HCT116 (cell line): Measurements from ENCODE around the gene RABGGTA. TPM values are rescaled to one million over a fixed set of nuclear protein-coding genes. Genes with fewer than 3 reads are reported as not detected.

Experiments used
- ATAC-seq: fragments of 200-7000 bp; cut with Tn5 transposase; 2 replicates; pipeline ENCODE4 v1.9.1; 2020; ENCODE audit warnings: mild to moderate bottlenecking, moderate library complexity
- BruUV-seq: library from RNA; stranded (reverse); fragments of 400-500 nt; replicated peaks from 2 replicates; lab custom pipeline; 2021; lab: Mats Ljungman, UMichigan
- CTCF ChIA-PET: fragments of 300-600 bp; sonication (Branson Sonifier 250); formaldehyde crosslinking; loops from one replicate; lab custom pipeline; 2021; ENCODE audit warnings: antibody characterized with exemption; lab: Charles Lee
- POLR2A ChIA-PET: fragments of 300-600, 350-600 bp; sonication (Branson Sonifier 250); formaldehyde crosslinking; loops from one replicate; lab custom pipeline; 2021; ENCODE audit warnings: antibody characterized with exemption; lab: Charles Lee
- RAD21 ChIA-PET, 2 experiments: fragments of 300-600 bp; sonication (Branson Sonifier 250); formaldehyde crosslinking; loops; one replicate each; lab custom pipeline; 2023; ENCODE audit warnings: low total read pairs in 2 of 2; ENCODE audit not compliant: uncharacterized antibody in 2 of 2, unreplicated experiment in 2 of 2, low non-redundant PET in 1 of 2; lab: Charles Lee
- DNase-seq: peaks from one replicate; pipeline ENCODE4 v3.0.0-alpha.2; 2010; ENCODE audit warnings: low read depth, low spot score
- H2AFZ ChIP-seq: fragments of 200-600 bp; shearing (Covaris generic), sonication (generic); 2 replicates; pipeline ENCODE4 v1.6.1; 2017; ENCODE audit warnings: low read depth, mixed run types, mixed read lengths, antibody characterized with exemption, low read length; ENCODE audit not compliant: poor library complexity, severe bottlenecking
- H3K27ac ChIP-seq: 2 replicates; pipeline ENCODE4 v1.5.1; 2012; ENCODE audit warnings: low read depth, low read length
- H3K27me3 ChIP-seq: fragments of 200-600 bp; sonication (generic); 2 replicates; pipeline ENCODE4 v1.6.1; 2016; ENCODE audit warnings: mixed run types, low read length, mixed read lengths; ENCODE audit not compliant: insufficient read depth
- H3K36me3 ChIP-seq, 2 experiments: fragments of 200-500 bp in 1 of 2; fragments of 200-600 bp in 1 of 2; sonication (Bioruptor generic) in 1 of 2; sonication (generic) in 1 of 2; 2 replicates each; pipeline versions ENCODE4 v1.5.1 to v1.6.1; 2014 to 2016; ENCODE audit warnings: low read length in 2 of 2, inconsistent platforms in 1 of 2, mixed read lengths in 1 of 2, mixed run types in 1 of 2; ENCODE audit not compliant: insufficient read depth in 2 of 2, control insufficient read depth in 1 of 2
- H3K4me1 ChIP-seq, 2 experiments: fragments of 200-600 bp in 1 of 2; sonication (generic) in 1 of 2; 2 replicates each; pipeline versions ENCODE4 v1.5.1 to v1.6.1; 2012 to 2017; ENCODE audit warnings: low read length in 2 of 2, inconsistent platforms in 1 of 2, mild to moderate bottlenecking in 1 of 2, mixed read lengths in 1 of 2, mixed run types in 1 of 2, moderate library complexity in 1 of 2; ENCODE audit not compliant: insufficient read depth in 2 of 2, control insufficient read depth in 1 of 2
- H3K4me2 ChIP-seq: fragments of 200-600 bp; sonication (generic); 2 replicates; pipeline ENCODE4 v1.6.1; 2017; ENCODE audit warnings: mixed run types, low read length, mixed read lengths
- H3K4me3 ChIP-seq, 2 experiments: fragments of 200-600 bp in 1 of 2; sonication (generic) in 1 of 2; replicated peaks in 1 of 2; 2 replicates each; pipeline ENCODE4 v1.5.1; 2011 to 2016; ENCODE audit warnings: low read length in 2 of 2, control low read depth in 1 of 2, low read depth in 1 of 2, mild to moderate bottlenecking in 1 of 2, mixed read lengths in 1 of 2, mixed run types in 1 of 2
- H3K79me2 ChIP-seq: fragments of 200-600 bp; sonication (generic); 2 replicates; pipeline ENCODE4 v1.6.1; 2017; ENCODE audit warnings: mild to moderate bottlenecking, mixed run types, low read length, moderate library complexity, mixed read lengths; ENCODE audit not compliant: insufficient read depth
- H3K9ac ChIP-seq: fragments of 200-600 bp; sonication (generic); 2 replicates; pipeline ENCODE4 v1.6.1; 2016; ENCODE audit warnings: low read length, mixed read lengths
- H3K9me2 ChIP-seq: fragments of 200-600 bp; sonication (generic), shearing (Covaris generic); 2 replicates; pipeline ENCODE4 v1.6.1; 2017; ENCODE audit warnings: mixed run types, mild to moderate bottlenecking, moderate library complexity; ENCODE audit not compliant: insufficient read depth
- H3K9me3 ChIP-seq, 2 experiments: fragments of 200-500 bp in 1 of 2; fragments of 200-600 bp in 1 of 2; sonication (Bioruptor generic) in 1 of 2; sonication (generic) in 1 of 2; 2 replicates each; pipeline ENCODE4 v1.6.1; 2014 to 2017; ENCODE audit warnings: low read length in 2 of 2, mixed read lengths in 2 of 2, inconsistent platforms in 1 of 2, low read depth in 1 of 2, mild to moderate bottlenecking in 1 of 2, mixed run types in 1 of 2, moderate library complexity in 1 of 2; ENCODE audit not compliant: control insufficient read depth in 1 of 2, insufficient read depth in 1 of 2
- H4K20me1 ChIP-seq: fragments of 200-600 bp; sonication (generic), shearing (Covaris generic); 2 replicates; pipeline ENCODE4 v1.6.1; 2017; ENCODE audit warnings: mixed run types, mild to moderate bottlenecking, moderate library complexity; ENCODE audit not compliant: insufficient read depth
- CBX3 ChIP-seq: IDR thresholded peaks from 2 replicates; pipeline ENCODE4 v1.6.1; 2012; ENCODE audit warnings: low read depth
- CEBPB ChIP-seq: IDR thresholded peaks from 2 replicates; pipeline ENCODE4 v1.6.1; 2012; ENCODE audit warnings: low read depth
- EGR1 ChIP-seq: IDR thresholded peaks from 2 replicates; pipeline ENCODE4 v1.6.1; 2012; ENCODE audit warnings: low read depth
- EZH2 ChIP-seq: fragments of 200-600 bp; sonication (generic); IDR thresholded peaks from 2 replicates; pipeline ENCODE4 v1.6.1; 2017; ENCODE audit warnings: antibody characterized with exemption, mixed run types
- EZH2phosphoT487 ChIP-seq: fragments of 200-600 bp; IDR thresholded peaks from 2 replicates; pipeline ENCODE4 v1.6.1; 2018; ENCODE audit warnings: antibody characterized with exemption, borderline replicate concordance
- FOSL1 ChIP-seq: IDR thresholded peaks from 2 replicates; pipeline ENCODE4 v1.6.1; 2012; ENCODE audit warnings: low read depth
- JUND ChIP-seq: IDR thresholded peaks from 2 replicates; pipeline ENCODE4 v1.6.1; 2012
- POLR2A ChIP-seq: IDR thresholded peaks from 2 replicates; pipeline ENCODE4 v1.7.0; 2011; ENCODE audit warnings: borderline replicate concordance; ENCODE audit not compliant: insufficient read depth, insufficient read length; ENCODE audit errors: extremely low read depth
- POLR2AphosphoS5 ChIP-seq: IDR thresholded peaks from 2 replicates; pipeline ENCODE4 v1.6.1; 2011; ENCODE audit warnings: mild to moderate bottlenecking, low read depth, low read length, moderate library complexity
- RAD21 ChIP-seq: IDR thresholded peaks from 2 replicates; pipeline ENCODE4 v1.6.1; 2012; ENCODE audit warnings: low read depth, mild to moderate bottlenecking
- SIN3A ChIP-seq: IDR thresholded peaks from 2 replicates; pipeline ENCODE4 v1.6.1; 2012; ENCODE audit warnings: low read depth
- SP1 ChIP-seq: IDR thresholded peaks from 2 replicates; pipeline ENCODE4 v1.6.1; 2012; ENCODE audit warnings: low read depth
- SRF ChIP-seq: IDR thresholded peaks from 2 replicates; pipeline ENCODE4 v1.6.1; 2012; ENCODE audit warnings: low read depth
- TCF7L2 ChIP-seq: IDR thresholded peaks from 2 replicates; pipeline ENCODE4 v1.7.0; 2011; ENCODE audit warnings: borderline replicate concordance, inconsistent platforms; ENCODE audit not compliant: insufficient read depth, insufficient read length; ENCODE audit errors: extremely low read depth
- YY1 ChIP-seq: IDR thresholded peaks from 2 replicates; pipeline ENCODE4 v1.6.1; 2011; ENCODE audit warnings: low read length, low read depth, moderate library complexity, mild to moderate bottlenecking; ENCODE audit not compliant: insufficient replicate concordance; ENCODE audit errors: extremely low read depth
- ZNF274 ChIP-seq: fragments of 200-500 bp; sonication (Bioruptor generic); IDR thresholded peaks from 2 replicates; pipeline ENCODE4 v1.6.1; 2014; ENCODE audit warnings: mild to moderate bottlenecking, low read depth, low read length, inconsistent platforms
- intact Hi-C: fragments of 100-400 bp; cut with micrococcal nuclease; formaldehyde crosslinking; loops from 2 replicates; pipeline ENCODE4 v1.10.0; 2022
- total RNA-seq: library from RNA; stranded (reverse); gene quantifications from one replicate; pipeline ENCODE4 v1.2.1, GENCODE V29; 2021; ENCODE audit not compliant: unreplicated experiment
- TF ChIP-seq, protein P1 (sequence below): IDR thresholded peaks from 2 replicates; pipeline ENCODE4 v1.6.1; 2012
- TF ChIP-seq, protein P2 (sequence below), 3 experiments: fragments of 200-600 bp in 1 of 3; sonication (generic) in 1 of 3; IDR thresholded peaks in 2 of 3; conservative IDR thresholded peaks in 1 of 3; 2 replicates each; pipeline ENCODE4 v1.5.1; 2012 to 2017; ENCODE audit warnings: low read depth in 2 of 3, low read length in 2 of 3, antibody characterized with exemption in 1 of 3, borderline replicate concordance in 1 of 3, control low read depth in 1 of 3, mild to moderate bottlenecking in 1 of 3, mixed read lengths in 1 of 3, mixed run types in 1 of 3, moderate library complexity in 1 of 3; ENCODE audit not compliant: insufficient read depth in 1 of 3
- TF ChIP-seq, protein P3 (sequence below): IDR thresholded peaks from 2 replicates; pipeline ENCODE4 v1.6.1; 2012

Gene RABGGTA
- total RNA-seq, 1 experiment from 2014 or later: 40.8 TPM

DNA sequence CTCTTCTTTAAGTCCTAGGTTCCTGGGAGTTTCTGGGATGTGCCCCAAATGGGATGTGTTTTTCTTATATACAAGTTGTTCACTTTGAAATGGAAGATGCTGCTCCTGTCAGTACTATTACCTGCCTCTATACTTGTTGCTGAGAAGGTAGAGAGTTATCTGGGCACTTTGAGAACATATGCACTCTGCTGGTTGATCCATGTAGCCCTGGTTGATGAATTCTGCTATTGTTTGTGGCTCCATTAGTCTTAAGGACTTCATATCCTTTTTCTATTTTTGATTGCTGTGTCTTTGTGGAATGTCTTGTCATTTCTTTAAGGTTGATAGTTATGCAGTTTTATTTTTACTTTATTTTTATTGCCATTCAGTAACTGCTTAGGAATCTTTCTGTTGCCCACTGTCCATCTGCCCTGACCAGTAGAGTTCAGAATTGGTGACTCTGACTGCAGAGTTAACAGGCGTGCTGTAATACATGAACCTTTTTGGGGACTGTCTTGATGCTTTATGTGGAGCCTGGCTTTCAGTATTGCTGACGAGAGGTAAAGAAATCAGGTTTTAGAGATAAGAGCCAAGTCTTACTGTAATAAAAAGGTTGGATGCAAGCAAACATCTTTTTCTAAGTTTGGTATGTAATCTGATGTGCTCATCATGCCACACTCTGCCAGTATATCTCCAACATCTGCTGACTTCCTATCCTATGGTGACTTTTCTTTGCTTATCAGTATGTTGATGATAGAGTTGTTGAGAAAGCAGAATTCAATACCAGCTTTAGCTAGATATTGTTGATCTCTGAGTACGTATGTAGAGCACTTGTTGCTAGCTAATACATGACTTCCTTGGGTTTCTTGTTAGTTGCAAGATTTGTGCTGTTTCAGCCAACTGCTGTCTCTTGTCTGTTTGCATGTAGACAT, 37.0 kb downstream of the RABGGTA start:
- Histone ChIP-seq H3K4me1 (peaks cover 14 to 32% of the 10 kb centered on the region in 2 experiments), H3K27ac (no peak overlapping the region), H3K79me2 (peaks cover 57% of the 10 kb centered on the region), H2AFZ (no peak overlapping the region), H3K4me2 (peak overlapping the region; percentile 89; the same call in 1 of the 2 replicates), H3K36me3 (peaks cover 33 to 41% of the 10 kb centered on the region in 2 experiments; a peak in 3 of 4 replicates), H3K9ac (no peak overlapping the region), H4K20me1 (no peaks in the 10 kb centered on the region), H3K27me3 (no peaks in the 10 kb centered on the region), H3K9me3 (no peaks in the 10 kb centered on the region), H3K4me3 (no peak overlapping the region), H3K9me2 (no peaks in the 10 kb centered on the region)
- ChIA-PET CTCF (interaction anchor here (1.0 to 2.1 kb wide), 2 partner anchors 8 to 125 kb away, joined by 3 to 10 read pairs; partner anchors contain the start of gene TINF2), POLR2A (interaction anchor here (2.0 kb wide), 1 partner anchor 8 kb away, joined by 11 read pairs; the partner anchor contains the start of gene TINF2), RAD21 (no interaction called here)
- DNase-seq (no peak), ATAC-seq (no peak)
- intact Hi-C loops: no loop called here
- no TSS peak for BruUV-seq
- TF ChIP-seq, protein P1, sequence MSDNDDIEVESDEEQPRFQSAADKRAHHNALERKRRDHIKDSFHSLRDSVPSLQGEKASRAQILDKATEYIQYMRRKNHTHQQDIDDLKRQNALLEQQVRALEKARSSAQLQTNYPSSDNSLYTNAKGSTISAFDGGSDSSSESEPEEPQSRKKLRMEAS: no peak
- TF ChIP-seq SIN3A: no peak
- TF ChIP-seq, protein P2, sequence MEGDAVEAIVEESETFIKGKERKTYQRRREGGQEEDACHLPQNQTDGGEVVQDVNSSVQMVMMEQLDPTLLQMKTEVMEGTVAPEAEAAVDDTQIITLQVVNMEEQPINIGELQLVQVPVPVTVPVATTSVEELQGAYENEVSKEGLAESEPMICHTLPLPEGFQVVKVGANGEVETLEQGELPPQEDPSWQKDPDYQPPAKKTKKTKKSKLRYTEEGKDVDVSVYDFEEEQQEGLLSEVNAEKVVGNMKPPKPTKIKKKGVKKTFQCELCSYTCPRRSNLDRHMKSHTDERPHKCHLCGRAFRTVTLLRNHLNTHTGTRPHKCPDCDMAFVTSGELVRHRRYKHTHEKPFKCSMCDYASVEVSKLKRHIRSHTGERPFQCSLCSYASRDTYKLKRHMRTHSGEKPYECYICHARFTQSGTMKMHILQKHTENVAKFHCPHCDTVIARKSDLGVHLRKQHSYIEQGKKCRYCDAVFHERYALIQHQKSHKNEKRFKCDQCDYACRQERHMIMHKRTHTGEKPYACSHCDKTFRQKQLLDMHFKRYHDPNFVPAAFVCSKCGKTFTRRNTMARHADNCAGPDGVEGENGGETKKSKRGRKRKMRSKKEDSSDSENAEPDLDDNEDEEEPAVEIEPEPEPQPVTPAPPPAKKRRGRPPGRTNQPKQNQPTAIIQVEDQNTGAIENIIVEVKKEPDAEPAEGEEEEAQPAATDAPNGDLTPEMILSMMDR (IDR thresholded peaks at IDR 0.05 in 2 of 3, conservative IDR thresholded peaks at IDR 0.05 in 1 of 3; ENCODE audit: borderline replicate concordance in 1 of 3, insufficient read depth in 1 of 3, low read depth in 2 of 3, low read length in 2 of 3): no peak
- no peak for TF ChIP-seq CBX3
- TF ChIP-seq POLR2A: no peak
- no peak for TF ChIP-seq POLR2AphosphoS5
- no peak for TF ChIP-seq JUND
- TF ChIP-seq SP1: no peak
- no peak for TF ChIP-seq YY1
- no peak for TF ChIP-seq FOSL1
- no peak for TF ChIP-seq ZNF274
- TF ChIP-seq TCF7L2: no peak
- no peak for TF ChIP-seq CEBPB
- no peak for TF ChIP-seq EZH2
- no peak for TF ChIP-seq EGR1
- no peak for TF ChIP-seq SRF
- no peak for TF ChIP-seq RAD21
- no peak for TF ChIP-seq EZH2phosphoT487
- TF ChIP-seq, protein P3, sequence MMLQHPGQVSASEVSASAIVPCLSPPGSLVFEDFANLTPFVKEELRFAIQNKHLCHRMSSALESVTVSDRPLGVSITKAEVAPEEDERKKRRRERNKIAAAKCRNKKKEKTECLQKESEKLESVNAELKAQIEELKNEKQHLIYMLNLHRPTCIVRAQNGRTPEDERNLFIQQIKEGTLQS: no peak
